Spleen (tissue), 11 donors: ENCODE data around the gene MYO18B. TPM values are rescaled to one million over a fixed set of nuclear protein-coding genes. Genes with fewer than 3 reads are reported as not detected.

Experiments used
- DNase-seq: peaks from one replicate; pipeline ENCODE4 v3.0.0-alpha.2; 2020
- H3K27ac ChIP-seq, 8 donors: fragments of 200-600 bp; sonication (generic) in 7 of 8; 1 replicate in 4 of 8; 2 replicates in 4 of 8; pipeline versions ENCODE4 v1.5.0 to v1.8.0; 2016 to 2021; ENCODE audit warnings: inconsistent platforms in 4 of 8, mild to moderate bottlenecking in 4 of 8, moderate library complexity in 1 of 8
- H3K27me3 ChIP-seq, 7 donors: fragments of 200-600 bp; sonication (generic) in 6 of 7; replicated peaks in 1 of 7; 1 replicate in 4 of 7; 2 replicates in 3 of 7; pipeline versions ENCODE4 v1.5.0 to v1.8.0; 2016 to 2021; ENCODE audit warnings: inconsistent platforms in 3 of 7, mild to moderate bottlenecking in 1 of 7
- H3K36me3 ChIP-seq, 6 donors: fragments of 200-600 bp; sonication (generic) in 5 of 6; 1 replicate in 4 of 6; 2 replicates in 2 of 6; pipeline versions ENCODE4 v1.5.0 to v1.8.0; 2016 to 2021; ENCODE audit warnings: inconsistent platforms in 2 of 6
- H3K4me1 ChIP-seq, 6 donors: fragments of 200-600 bp; sonication (generic) in 5 of 6; 1 replicate in 3 of 6; 2 replicates in 3 of 6; pipeline versions ENCODE4 v1.5.0 to v1.8.0; 2016 to 2021; ENCODE audit warnings: inconsistent platforms in 3 of 6
- H3K4me3 ChIP-seq, 8 donors: fragments of 200-600 bp; sonication (generic) in 7 of 8; 1 replicate in 4 of 8; 2 replicates in 4 of 8; pipeline versions ENCODE4 v1.5.0 to v1.8.0; 2016 to 2021; ENCODE audit warnings: inconsistent platforms in 4 of 8, mild to moderate bottlenecking in 4 of 8, moderate library complexity in 2 of 8
- H3K9me3 ChIP-seq, 8 donors: fragments of 200-600 bp; sonication (generic) in 7 of 8; 1 replicate in 4 of 8; 2 replicates in 4 of 8; pipeline versions ENCODE4 v1.5.0 to v1.8.0; 2016 to 2021; ENCODE audit warnings: inconsistent platforms in 4 of 8
- CTCF ChIP-seq, 11 experiments: fragments of 200-600 bp in 7 of 11; fragments of 450-650 bp in 4 of 11; sonication (generic) in 4 of 11; IDR thresholded peaks in 8 of 11; conservative IDR thresholded peaks in 3 of 11; 1 replicate in 7 of 11; 2 replicates in 4 of 11; pipeline versions ENCODE4 v1.4.0 to v1.8.0; 2016 to 2021; ENCODE audit warnings: antibody characterized with exemption in 11 of 11, inconsistent platforms in 4 of 11, mild to moderate bottlenecking in 1 of 11
- POLR2A ChIP-seq, 3 donors: fragments of 450-650 bp; IDR thresholded peaks; one replicate each; pipeline ENCODE4 v1.5.1; 2017; ENCODE audit warnings: antibody characterized with exemption in 3 of 3, mild to moderate bottlenecking in 1 of 3
- POLR2AphosphoS5 ChIP-seq, 3 donors: sonication (generic); formaldehyde crosslinking; IDR thresholded peaks; one replicate each; pipeline ENCODE4 v1.5.1; 2017; ENCODE audit warnings: antibody characterized with exemption in 3 of 3
- WGBS, 5 donors: extraction: QIAGEN DNeasy Blood & Tissue Kit in 3 of 5; methylation state at CpG; one replicate each; pipeline versions ENCODE4 v1.1.5 to v1.1.7; 2013 to 2018; 5-methylcytosine and 5-hydroxymethylcytosine counted together
- intact Hi-C: fragments of 100-400 bp; cut with DNase I; formaldehyde crosslinking; loops from one replicate; pipeline ENCODE4 v1.15.0; 2023; ENCODE audit warnings: low total_unique reads
- polyA plus RNA-seq, 3 donors: library from polyadenylated mRNA; stranded (reverse); fragments of 200-250 nt; gene quantifications; one replicate each; pipeline ENCODE4 v1.2.1, GENCODE V29; 2013
- total RNA-seq, 7 donors: library from RNA; depleted of rRNA in 3 of 7; stranded (reverse); fragments of >200 nt in 3 of 7; fragmentation: NEBNext Ultra II Directional in 4 of 7; extraction: Animal tissue kit (Norgen Biotek cat#: 25700) in 4 of 7; gene quantifications; one replicate each; pipeline versions ENCODE4 v1.1.0 to v1.2.1, GENCODE V29; 2016 to 2021
- donor health status: healthy with polysubstance abuse.
- donor health status: DM: no; HTN: no; CAD: no; lungs with moderate emphysema.
- donor health status: DM: no; HTN: no; CAD: no.
- donor health status: Bipolar disorder and iron deficiency.
- donor health status: healthy.
- donor health status: DM: no; HTN: no; CAD: no.
- donor health status: DM: yes; HTN: yes; CAD: no.

Gene MYO18B
- total and polyA plus RNA-seq, 10 donors: under 0.01 to 0.79 (median 0.12) TPM

DNA sequence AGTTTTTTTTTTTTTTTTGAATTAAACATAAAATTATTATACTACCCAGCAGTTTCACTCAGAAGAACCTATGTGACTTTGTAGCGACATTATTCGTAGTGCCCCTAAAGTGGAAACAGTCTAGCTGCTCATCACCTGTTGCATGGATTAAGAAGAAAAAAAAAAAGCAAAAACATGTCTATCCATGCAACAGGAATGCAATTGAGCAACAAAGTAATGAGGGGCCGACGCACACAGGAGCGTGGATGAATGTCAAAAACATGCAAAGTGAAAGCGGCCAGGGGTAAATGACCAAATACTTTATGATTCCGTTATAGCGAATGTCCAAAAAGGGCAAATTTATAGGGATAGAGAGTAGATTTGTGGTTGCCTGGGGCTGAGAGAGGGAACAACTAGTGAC is 16.3 kb downstream of the MYO18B start:
- no peak for DNase-seq
- Histone ChIP-seq H3K27me3 (no peaks in the 10 kb centered on the region), H3K4me1 (peaks cover 0 to 42% (median 8%) of the 10 kb centered on the region in 6 donors), H3K36me3 (no peaks in the 10 kb centered on the region), H3K9me3 (no peaks in the 10 kb centered on the region), H3K27ac (peak overlapping the region in 1 of 8 donors; percentile 62), H3K4me3 (no peak overlapping the region)
- 87 to 98% (median 95%) methylated on average over 8 of the region's 8 CpGs for WGBS, 5 donors
- intact Hi-C loops: no loop called here
- TF ChIP-seq CTCF (IDR thresholded peaks at IDR 0.05 in 8 of 11, conservative IDR thresholded peaks at IDR 0.05 in 3 of 11): no peak
- no peak for TF ChIP-seq POLR2A (IDR thresholded peaks at IDR 0.05)
- no peak for TF ChIP-seq POLR2AphosphoS5 (IDR thresholded peaks at IDR 0.05)

DNA sequence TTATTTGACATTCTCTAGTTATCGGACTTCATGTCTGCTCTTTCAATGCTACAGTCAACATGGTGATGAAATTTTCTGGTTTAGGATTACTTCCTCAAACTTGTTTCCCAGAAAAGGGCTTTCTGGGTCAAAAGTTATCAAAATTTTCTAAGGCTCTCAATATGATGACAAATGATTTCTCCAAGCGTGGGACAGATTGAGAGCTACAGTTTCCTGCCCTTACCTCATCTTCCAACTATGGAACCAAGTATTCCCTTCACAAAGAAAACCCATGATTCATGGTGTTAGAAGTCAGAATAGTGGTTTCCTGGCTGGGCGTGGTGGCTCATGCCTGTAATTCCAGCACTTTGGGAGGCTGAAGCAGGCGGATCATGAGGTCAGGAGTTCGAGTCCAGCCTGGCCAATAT is 17.8 kb downstream of the MYO18B start:
- no peaks in the 10 kb centered on the region for H3K36me3 ChIP-seq
- intact Hi-C loops: no loop called here
- peak overlapping the region in 4 of 8 donors; percentile 22 to 67 (median 39) for H3K27ac ChIP-seq
- H3K27me3 ChIP-seq: peaks cover 0 to 7% (median 0%) of the 10 kb centered on the region in 7 donors
- TF ChIP-seq CTCF (IDR thresholded peaks at IDR 0.05 in 8 of 11, conservative IDR thresholded peaks at IDR 0.05 in 3 of 11): no peak
- TF ChIP-seq POLR2AphosphoS5 (IDR thresholded peaks at IDR 0.05): peak in 1 of 3 donors; percentile 55
- peaks cover 0 to 42% (median 8%) of the 10 kb centered on the region in 6 donors for H3K4me1 ChIP-seq
- H3K9me3 ChIP-seq: no peaks in the 10 kb centered on the region
- no peak overlapping the region for H3K4me3 ChIP-seq
- DNase-seq: no peak
- 23 to 44% (median 27%) methylated on average over 5 of the region's 5 CpGs for WGBS, 5 donors

GRCh38 chr22:25760294-25760693 is 18.3 kb downstream of the MYO18B start:
- WGBS, 5 donors: 47 to 81% (median 53%) methylated on average over 2 of the region's 2 CpGs
- H3K4me1 ChIP-seq: peaks cover 0 to 42% (median 8%) of the 10 kb centered on the region in 6 donors
- peak overlapping the region in 4 of 8 donors; percentile 22 to 67 (median 39) for H3K27ac ChIP-seq

More at GRCh38 chr22:25760294-25760693, 18.3 kb downstream of the MYO18B start:
- Histone ChIP-seq H3K9me3 (peaks cover 0 to 2% (median 0%) of the 10 kb centered on the region in 8 donors), H3K36me3 (no peaks in the 10 kb centered on the region), H3K27me3 (peaks cover 0 to 7% (median 0%) of the 10 kb centered on the region in 7 donors), H3K4me3 (no peak overlapping the region)
- intact Hi-C loops: no loop called here
- DNase-seq: no peak
- TF ChIP-seq CTCF (IDR thresholded peaks at IDR 0.05 in 8 of 11, conservative IDR thresholded peaks at IDR 0.05 in 3 of 11) (no peak), POLR2A (IDR thresholded peaks at IDR 0.05) (no peak), POLR2AphosphoS5 (IDR thresholded peaks at IDR 0.05) (no peak)
